Activated CD4-positive, alpha-beta T cell treated with anti-CD3 and anti-CD28 coated beads, Interleukin-2, Interleukin-4, amounts not matched to agents 100 ng/mL and 50 ng/mL, durations not matched to agents 16 hours and 8 hours (primary cell): Measurements from ENCODE around the gene ATL3.
"Not testable (repeated sequence)": the region's sequence is repeated elsewhere in the genome, so short reads cannot be mapped to it uniquely, and the experiment has no call there.

Experiments used
- DNase-seq: peaks from one replicate; pipeline ENCODE4 v3.0.0-alpha.2; 2020; ENCODE audit warnings: low spot score

ATL3 gene

GRCh38 chr11:63586451-63587166 lies 84.6 kb downstream of the ATL3 start:
- DNase-seq: no peak

GRCh38 chr11:63583357-63583677 lies 87.9 kb downstream of the ATL3 start:
- DNase-seq: no peak

- not testable (repeated sequence) for DNase-seq
Measured at GRCh38 chr11:63581224-63581623, 90.0 kb downstream of the ATL3 start.

- DNase-seq: not testable (repeated sequence)
Measured at GRCh38 chr11:63578882-63579281, 92.3 kb downstream of the ATL3 start.

- no peak for DNase-seq
Measured at GRCh38 chr11:63574856-63575602, 96.1 kb downstream of the ATL3 start.
